ENCODE measurements around the gene PHLDB2.

DNA sequence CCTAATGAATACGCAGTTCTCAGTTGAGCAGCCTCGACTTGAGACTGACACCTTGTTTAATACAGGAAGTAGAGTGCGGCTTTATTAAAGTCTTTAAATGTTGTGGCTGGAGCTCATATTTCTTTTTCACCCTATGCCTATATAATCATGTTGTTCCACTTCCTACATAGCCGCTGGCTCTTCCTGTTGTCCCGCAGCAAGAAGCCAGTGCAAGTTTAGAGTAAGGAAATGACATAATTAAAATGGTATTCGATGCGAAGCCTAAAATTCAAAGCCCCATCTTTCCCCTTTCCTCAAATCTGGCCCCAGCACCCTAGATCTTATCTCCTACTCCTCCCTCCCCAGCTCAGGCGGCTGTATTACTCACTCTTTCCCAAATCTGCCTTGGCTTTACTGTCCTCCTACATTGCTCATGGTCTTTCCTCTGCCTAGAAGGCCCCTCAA is 7.5 kb upstream of the PHLDB2 start:
- TF ChIP-seq, protein P1, sequence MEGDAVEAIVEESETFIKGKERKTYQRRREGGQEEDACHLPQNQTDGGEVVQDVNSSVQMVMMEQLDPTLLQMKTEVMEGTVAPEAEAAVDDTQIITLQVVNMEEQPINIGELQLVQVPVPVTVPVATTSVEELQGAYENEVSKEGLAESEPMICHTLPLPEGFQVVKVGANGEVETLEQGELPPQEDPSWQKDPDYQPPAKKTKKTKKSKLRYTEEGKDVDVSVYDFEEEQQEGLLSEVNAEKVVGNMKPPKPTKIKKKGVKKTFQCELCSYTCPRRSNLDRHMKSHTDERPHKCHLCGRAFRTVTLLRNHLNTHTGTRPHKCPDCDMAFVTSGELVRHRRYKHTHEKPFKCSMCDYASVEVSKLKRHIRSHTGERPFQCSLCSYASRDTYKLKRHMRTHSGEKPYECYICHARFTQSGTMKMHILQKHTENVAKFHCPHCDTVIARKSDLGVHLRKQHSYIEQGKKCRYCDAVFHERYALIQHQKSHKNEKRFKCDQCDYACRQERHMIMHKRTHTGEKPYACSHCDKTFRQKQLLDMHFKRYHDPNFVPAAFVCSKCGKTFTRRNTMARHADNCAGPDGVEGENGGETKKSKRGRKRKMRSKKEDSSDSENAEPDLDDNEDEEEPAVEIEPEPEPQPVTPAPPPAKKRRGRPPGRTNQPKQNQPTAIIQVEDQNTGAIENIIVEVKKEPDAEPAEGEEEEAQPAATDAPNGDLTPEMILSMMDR (IDR thresholded peaks at IDR 0.05; ENCODE audit: insufficient read depth, low read depth, low read length) = no peak
- TF ChIP-seq EZH2 (IDR thresholded peaks at IDR 0.05; ENCODE audit: insufficient read depth, low read length) = no peak
